Skeletal muscle tissue (tissue), 4 donors: ENCODE data around the gene PDE11A. TPM values are rescaled to one million over a fixed set of nuclear protein-coding genes. Genes with fewer than 3 reads are reported as not detected.

ENCODE experiments used
- H3K27ac ChIP-seq: one replicate; pipeline ENCODE4 v1.7.0; 2013; ENCODE audit warnings: mild to moderate bottlenecking, low read depth, low read length, inconsistent platforms
- H3K27me3 ChIP-seq, 3 donors: one replicate each; pipeline ENCODE4 v1.7.0; 2013; ENCODE audit warnings: low read length in 3 of 3; ENCODE audit not compliant: control insufficient read depth in 3 of 3, insufficient read depth in 3 of 3
- H3K36me3 ChIP-seq, 3 donors: one replicate each; pipeline ENCODE4 v1.7.0; 2013; ENCODE audit warnings: low read length in 3 of 3; ENCODE audit not compliant: control insufficient read depth in 3 of 3, insufficient read depth in 3 of 3
- H3K4me1 ChIP-seq, 3 donors: one replicate each; pipeline ENCODE4 v1.7.0; 2013; ENCODE audit warnings: low read length in 3 of 3, mild to moderate bottlenecking in 3 of 3; ENCODE audit not compliant: control insufficient read depth in 3 of 3, insufficient read depth in 3 of 3
- H3K4me3 ChIP-seq, 3 donors: one replicate each; pipeline ENCODE4 v1.7.0; 2013; ENCODE audit warnings: low read length in 3 of 3
- H3K9ac ChIP-seq, 3 donors: one replicate each; pipeline ENCODE4 v1.7.0; 2013; ENCODE audit warnings: low read length in 3 of 3, mild to moderate bottlenecking in 3 of 3, moderate library complexity in 2 of 3, low read depth in 1 of 3
- H3K9me3 ChIP-seq, 3 donors: one replicate each; pipeline ENCODE4 v1.7.0; 2013; ENCODE audit warnings: low read length in 3 of 3; ENCODE audit not compliant: control insufficient read depth in 3 of 3
- total RNA-seq: library from RNA; depleted of rRNA; stranded (reverse); fragments of >200 nt; gene quantifications from one replicate; pipeline ENCODE4 v1.2.3, GENCODE V29; 2014
- donor health status: Osteomylitis.

The PDE11A gene
- total RNA-seq, 1 donor from 2014 or later, result 1.0 TPM

GRCh38 chr2:177682006-177682405, 390.6 kb downstream of the PDE11A start:
- Histone ChIP-seq H3K4me1 (peaks cover 0 to 8% (median 0%) of the 10 kb centered on the region in 3 donors), H3K27ac (no peak overlapping the region), H3K27me3 (no peaks in the 10 kb centered on the region), H3K36me3 (peaks cover 0 to 2% (median 0%) of the 10 kb centered on the region in 3 donors), H3K9me3 (no peaks in the 10 kb centered on the region), H3K9ac (no peak overlapping the region), H3K4me3 (no peak overlapping the region)

GRCh38 chr2:177680866-177681712, 391.5 kb downstream of the PDE11A start:
- Histone ChIP-seq H3K9ac (no peak overlapping the region), H3K27me3 (no peaks in the 10 kb centered on the region), H3K36me3 (peaks cover 0 to 2% (median 0%) of the 10 kb centered on the region in 3 donors), H3K4me3 (no peak overlapping the region), H3K27ac (no peak overlapping the region), H3K4me1 (peaks cover 0 to 8% (median 0%) of the 10 kb centered on the region in 3 donors), H3K9me3 (no peaks in the 10 kb centered on the region)

GRCh38 chr2:177679611-177680605, 392.7 kb downstream of the PDE11A start:
- Histone ChIP-seq H3K27ac (peak overlapping the region; percentile 36), H3K4me1 (peaks cover 0 to 8% (median 0%) of the 10 kb centered on the region in 3 donors), H3K9me3 (no peaks in the 10 kb centered on the region), H3K4me3 (no peak overlapping the region), H3K27me3 (no peaks in the 10 kb centered on the region), H3K9ac (no peak overlapping the region), H3K36me3 (no peaks in the 10 kb centered on the region)

- Histone ChIP-seq H3K9ac (no peak overlapping the region), H3K4me3 (no peak overlapping the region), H3K27me3 (no peaks in the 10 kb centered on the region), H3K9me3 (no peaks in the 10 kb centered on the region), H3K27ac (no peak overlapping the region), H3K4me1 (peaks cover 0 to 8% (median 0%) of the 10 kb centered on the region in 3 donors), H3K36me3 (no peaks in the 10 kb centered on the region)
Observed at GRCh38 chr2:177678939-177679338, 393.6 kb downstream of the PDE11A start.

- Histone ChIP-seq H3K9ac (no peak overlapping the region), H3K36me3 (no peaks in the 10 kb centered on the region), H3K27ac (no peak overlapping the region), H3K9me3 (no peaks in the 10 kb centered on the region), H3K4me1 (peaks cover 0 to 8% (median 0%) of the 10 kb centered on the region in 3 donors), H3K27me3 (no peaks in the 10 kb centered on the region), H3K4me3 (no peak overlapping the region)
Observed at GRCh38 chr2:177676636-177677035, 395.9 kb downstream of the PDE11A start.

- Histone ChIP-seq H3K9me3 (no peaks in the 10 kb centered on the region), H3K4me3 (no peak overlapping the region), H3K36me3 (no peaks in the 10 kb centered on the region), H3K27ac (no peak overlapping the region), H3K9ac (no peak overlapping the region), H3K4me1 (peaks cover 0 to 11% (median 0%) of the 10 kb centered on the region in 3 donors), H3K27me3 (no peaks in the 10 kb centered on the region)
Observed at GRCh38 chr2:177675825-177676224, 396.8 kb downstream of the PDE11A start.

GRCh38 chr2:177675350-177675821, 397.2 kb downstream of the PDE11A start:
- H3K27me3 ChIP-seq, result no peaks in the 10 kb centered on the region
- H3K9ac ChIP-seq, result no peak overlapping the region
- no peaks in the 10 kb centered on the region for H3K9me3 ChIP-seq
- H3K27ac ChIP-seq, result no peak overlapping the region
- H3K36me3 ChIP-seq, result no peaks in the 10 kb centered on the region
- H3K4me3 ChIP-seq, result no peak overlapping the region
- H3K4me1 ChIP-seq, result peaks cover 0 to 14% (median 0%) of the 10 kb centered on the region in 3 donors

- Histone ChIP-seq H3K27me3 (no peaks in the 10 kb centered on the region), H3K9ac (no peak overlapping the region), H3K27ac (no peak overlapping the region), H3K4me3 (no peak overlapping the region), H3K36me3 (no peaks in the 10 kb centered on the region), H3K9me3 (no peaks in the 10 kb centered on the region), H3K4me1 (peaks cover 0 to 7% (median 3%) of the 10 kb centered on the region in 3 donors)
Observed at GRCh38 chr2:177673602-177674595, 398.7 kb downstream of the PDE11A start.

GRCh38 chr2:177671662-177672061, 400.9 kb downstream of the PDE11A start:
- H3K36me3 ChIP-seq, result no peaks in the 10 kb centered on the region
- H3K27me3 ChIP-seq, result no peaks in the 10 kb centered on the region
- no peak overlapping the region for H3K9ac ChIP-seq
- H3K4me3 ChIP-seq, result no peak overlapping the region
- no peak overlapping the region for H3K27ac ChIP-seq
- H3K4me1 ChIP-seq, result peaks cover 0 to 7% (median 3%) of the 10 kb centered on the region in 3 donors
- no peaks in the 10 kb centered on the region for H3K9me3 ChIP-seq
